SU-DHL-6 (cell line): ENCODE measurements around the gene KCNQ4.

ENCODE experiments used
- CTCF ChIP-seq: fragments of 200-600 bp; sonication (generic); IDR thresholded peaks from one replicate; pipeline ENCODE4 v1.5.1; 2017; ENCODE audit warnings: antibody characterized with exemption, mild to moderate bottlenecking, low read length, moderate library complexity; ENCODE audit not compliant: insufficient read depth, poor library complexity, severe bottlenecking
- EZH2phosphoT487 ChIP-seq: fragments of 200-600 bp; sonication (generic), shearing (Covaris generic); conservative IDR thresholded peaks from 2 replicates; pipeline ENCODE4 v1.6.1; 2018; ENCODE audit warnings: mild to moderate bottlenecking, antibody characterized with exemption, low read length, moderate library complexity, mixed read lengths

GRCh38 chr1:40808002-40808401 lies 24.4 kb downstream of the KCNQ4 start:
- TF ChIP-seq CTCF, result no peak
- TF ChIP-seq EZH2phosphoT487, result no peak
